SU-DHL-6 (cell line): Measurements from ENCODE around the gene OGT.
"Not testable (repeated sequence)": the region's sequence is repeated elsewhere in the genome, so short reads cannot be mapped to it uniquely, and the experiment has no call there.

Experiments used
- CTCF ChIP-seq: fragments of 200-600 bp; sonication (generic); IDR thresholded peaks from one replicate; pipeline ENCODE4 v1.5.1; 2017; ENCODE audit warnings: antibody characterized with exemption, mild to moderate bottlenecking, low read length, moderate library complexity; ENCODE audit not compliant: insufficient read depth, poor library complexity, severe bottlenecking
- EZH2phosphoT487 ChIP-seq: fragments of 200-600 bp; sonication (generic), shearing (Covaris generic); conservative IDR thresholded peaks from 2 replicates; pipeline ENCODE4 v1.6.1; 2018; ENCODE audit warnings: mild to moderate bottlenecking, antibody characterized with exemption, low read length, moderate library complexity, mixed read lengths

GRCh38 chrX:71502080-71502479 lies 30.8 kb upstream of the OGT start:
- not testable (repeated sequence) for TF ChIP-seq CTCF, EZH2phosphoT487
